Measurements from ENCODE around the gene UTP25. TPM values are rescaled to one million over a fixed set of nuclear protein-coding genes. Genes with fewer than 3 reads are reported as not detected.

UTP25 gene
- total and polyA plus RNA-seq, 2 experiments from 2014 or later, result 3.6 to 8.9 TPM

DNA sequence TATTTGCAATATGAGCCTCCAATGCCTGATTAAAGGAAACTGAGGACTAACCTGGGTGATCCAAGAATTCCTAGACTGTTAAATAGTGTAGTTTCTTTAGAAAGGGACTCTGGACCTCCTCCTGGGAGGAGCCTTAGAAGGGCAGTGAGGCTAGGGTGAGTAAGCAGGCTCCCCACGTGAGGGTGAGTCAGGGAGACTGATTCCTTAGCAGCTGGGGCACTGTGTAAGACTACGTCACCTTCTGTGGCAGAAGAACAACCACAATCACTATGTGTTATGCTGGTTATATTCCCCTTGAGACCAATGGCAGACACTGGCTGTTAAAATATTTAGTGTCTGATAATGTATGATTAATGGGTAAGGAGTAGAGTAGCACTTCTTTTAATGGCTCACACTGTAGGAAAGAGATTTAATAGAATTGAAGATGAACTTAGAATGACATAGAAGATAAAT lies 56.9 kb downstream of the UTP25 start (continued):
- TF ChIP-seq REST (IDR thresholded peaks at IDR 0.05; ENCODE audit: unreplicated experiment), result no peak
- no peak for TF ChIP-seq STAT1 (IDR thresholded peaks at IDR 0.05; ENCODE audit: unreplicated experiment)
- no peak for TF ChIP-seq EZH2phosphoT487 (IDR thresholded peaks at IDR 0.05; ENCODE audit: unreplicated experiment)

- DNase-seq (ENCODE audit: low spot score), result no peak
- Histone ChIP-seq H3K27me3 (ENCODE audit: insufficient read depth) (peaks cover 10% of the 10 kb centered on the region), H4K20me1 (replicated peaks; ENCODE audit: insufficient read depth) (no peaks in the 10 kb centered on the region), H3K4me3 (no peak overlapping the region), H3K4me1 (ENCODE audit: insufficient read depth) (peaks cover 10% of the 10 kb centered on the region; the same call in 1 of the 2 replicates), H3K79me2 (replicated peaks; ENCODE audit: insufficient read depth) (no peaks in the 10 kb centered on the region), H3K4me2 (no peak overlapping the region), H3K36me3 (ENCODE audit: insufficient read depth) (no peaks in the 10 kb centered on the region), H3F3A (replicated peaks; ENCODE audit: low read depth) (no peaks in the 10 kb centered on the region), H2AFZ (no peak overlapping the region), H3K27ac (ENCODE audit: low read depth) (no peak overlapping the region), H3K9me2 (ENCODE audit: insufficient read depth) (no peaks in the 10 kb centered on the region)
- H3K27ac Mint-ChIP-seq, result no peak overlapping the region
- no peak for ATAC-seq
- H3K27me3 Mint-ChIP-seq (ENCODE audit: insufficient read depth, low read depth, poor library complexity), result peaks cover 1% of the 10 kb centered on the region
- no peaks in the 10 kb centered on the region for H3K9me3 Mint-ChIP-seq
- no peak overlapping the region for H3K4me3 Mint-ChIP-seq
- no peaks in the 10 kb centered on the region; the same call in 2 of the 3 replicates for H3K36me3 Mint-ChIP-seq (ENCODE audit: low read depth)
- peaks cover 23% of the 10 kb centered on the region; the same call in 2 of the 3 replicates for H3K4me1 Mint-ChIP-seq
- TF ChIP-seq, protein P1, sequence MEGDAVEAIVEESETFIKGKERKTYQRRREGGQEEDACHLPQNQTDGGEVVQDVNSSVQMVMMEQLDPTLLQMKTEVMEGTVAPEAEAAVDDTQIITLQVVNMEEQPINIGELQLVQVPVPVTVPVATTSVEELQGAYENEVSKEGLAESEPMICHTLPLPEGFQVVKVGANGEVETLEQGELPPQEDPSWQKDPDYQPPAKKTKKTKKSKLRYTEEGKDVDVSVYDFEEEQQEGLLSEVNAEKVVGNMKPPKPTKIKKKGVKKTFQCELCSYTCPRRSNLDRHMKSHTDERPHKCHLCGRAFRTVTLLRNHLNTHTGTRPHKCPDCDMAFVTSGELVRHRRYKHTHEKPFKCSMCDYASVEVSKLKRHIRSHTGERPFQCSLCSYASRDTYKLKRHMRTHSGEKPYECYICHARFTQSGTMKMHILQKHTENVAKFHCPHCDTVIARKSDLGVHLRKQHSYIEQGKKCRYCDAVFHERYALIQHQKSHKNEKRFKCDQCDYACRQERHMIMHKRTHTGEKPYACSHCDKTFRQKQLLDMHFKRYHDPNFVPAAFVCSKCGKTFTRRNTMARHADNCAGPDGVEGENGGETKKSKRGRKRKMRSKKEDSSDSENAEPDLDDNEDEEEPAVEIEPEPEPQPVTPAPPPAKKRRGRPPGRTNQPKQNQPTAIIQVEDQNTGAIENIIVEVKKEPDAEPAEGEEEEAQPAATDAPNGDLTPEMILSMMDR (conservative IDR thresholded peaks at IDR 0.05; ENCODE audit: low read depth in 2 of 2), result no peak
- TF ChIP-seq STAT1 (IDR thresholded peaks at IDR 0.05; ENCODE audit: unreplicated experiment), result no peak
- TF ChIP-seq ETS1 (IDR thresholded peaks at IDR 0.05), result no peak
- no peak for TF ChIP-seq POLR2AphosphoS5 (IDR thresholded peaks at IDR 0.05; ENCODE audit: low read depth)
- TF ChIP-seq ZNF331 (CRISPR knock-in tag; IDR thresholded peaks at IDR 0.05; ENCODE audit: low read depth), result no peak
- TF ChIP-seq JUNB (IDR thresholded peaks at IDR 0.05; ENCODE audit: unreplicated experiment), result no peak
- TF ChIP-seq ZNF114 (CRISPR knock-in tag; IDR thresholded peaks at IDR 0.05), result no peak
- TF ChIP-seq EZH2phosphoT487 (IDR thresholded peaks at IDR 0.05; ENCODE audit: unreplicated experiment), result no peak
- TF ChIP-seq, protein P2, sequence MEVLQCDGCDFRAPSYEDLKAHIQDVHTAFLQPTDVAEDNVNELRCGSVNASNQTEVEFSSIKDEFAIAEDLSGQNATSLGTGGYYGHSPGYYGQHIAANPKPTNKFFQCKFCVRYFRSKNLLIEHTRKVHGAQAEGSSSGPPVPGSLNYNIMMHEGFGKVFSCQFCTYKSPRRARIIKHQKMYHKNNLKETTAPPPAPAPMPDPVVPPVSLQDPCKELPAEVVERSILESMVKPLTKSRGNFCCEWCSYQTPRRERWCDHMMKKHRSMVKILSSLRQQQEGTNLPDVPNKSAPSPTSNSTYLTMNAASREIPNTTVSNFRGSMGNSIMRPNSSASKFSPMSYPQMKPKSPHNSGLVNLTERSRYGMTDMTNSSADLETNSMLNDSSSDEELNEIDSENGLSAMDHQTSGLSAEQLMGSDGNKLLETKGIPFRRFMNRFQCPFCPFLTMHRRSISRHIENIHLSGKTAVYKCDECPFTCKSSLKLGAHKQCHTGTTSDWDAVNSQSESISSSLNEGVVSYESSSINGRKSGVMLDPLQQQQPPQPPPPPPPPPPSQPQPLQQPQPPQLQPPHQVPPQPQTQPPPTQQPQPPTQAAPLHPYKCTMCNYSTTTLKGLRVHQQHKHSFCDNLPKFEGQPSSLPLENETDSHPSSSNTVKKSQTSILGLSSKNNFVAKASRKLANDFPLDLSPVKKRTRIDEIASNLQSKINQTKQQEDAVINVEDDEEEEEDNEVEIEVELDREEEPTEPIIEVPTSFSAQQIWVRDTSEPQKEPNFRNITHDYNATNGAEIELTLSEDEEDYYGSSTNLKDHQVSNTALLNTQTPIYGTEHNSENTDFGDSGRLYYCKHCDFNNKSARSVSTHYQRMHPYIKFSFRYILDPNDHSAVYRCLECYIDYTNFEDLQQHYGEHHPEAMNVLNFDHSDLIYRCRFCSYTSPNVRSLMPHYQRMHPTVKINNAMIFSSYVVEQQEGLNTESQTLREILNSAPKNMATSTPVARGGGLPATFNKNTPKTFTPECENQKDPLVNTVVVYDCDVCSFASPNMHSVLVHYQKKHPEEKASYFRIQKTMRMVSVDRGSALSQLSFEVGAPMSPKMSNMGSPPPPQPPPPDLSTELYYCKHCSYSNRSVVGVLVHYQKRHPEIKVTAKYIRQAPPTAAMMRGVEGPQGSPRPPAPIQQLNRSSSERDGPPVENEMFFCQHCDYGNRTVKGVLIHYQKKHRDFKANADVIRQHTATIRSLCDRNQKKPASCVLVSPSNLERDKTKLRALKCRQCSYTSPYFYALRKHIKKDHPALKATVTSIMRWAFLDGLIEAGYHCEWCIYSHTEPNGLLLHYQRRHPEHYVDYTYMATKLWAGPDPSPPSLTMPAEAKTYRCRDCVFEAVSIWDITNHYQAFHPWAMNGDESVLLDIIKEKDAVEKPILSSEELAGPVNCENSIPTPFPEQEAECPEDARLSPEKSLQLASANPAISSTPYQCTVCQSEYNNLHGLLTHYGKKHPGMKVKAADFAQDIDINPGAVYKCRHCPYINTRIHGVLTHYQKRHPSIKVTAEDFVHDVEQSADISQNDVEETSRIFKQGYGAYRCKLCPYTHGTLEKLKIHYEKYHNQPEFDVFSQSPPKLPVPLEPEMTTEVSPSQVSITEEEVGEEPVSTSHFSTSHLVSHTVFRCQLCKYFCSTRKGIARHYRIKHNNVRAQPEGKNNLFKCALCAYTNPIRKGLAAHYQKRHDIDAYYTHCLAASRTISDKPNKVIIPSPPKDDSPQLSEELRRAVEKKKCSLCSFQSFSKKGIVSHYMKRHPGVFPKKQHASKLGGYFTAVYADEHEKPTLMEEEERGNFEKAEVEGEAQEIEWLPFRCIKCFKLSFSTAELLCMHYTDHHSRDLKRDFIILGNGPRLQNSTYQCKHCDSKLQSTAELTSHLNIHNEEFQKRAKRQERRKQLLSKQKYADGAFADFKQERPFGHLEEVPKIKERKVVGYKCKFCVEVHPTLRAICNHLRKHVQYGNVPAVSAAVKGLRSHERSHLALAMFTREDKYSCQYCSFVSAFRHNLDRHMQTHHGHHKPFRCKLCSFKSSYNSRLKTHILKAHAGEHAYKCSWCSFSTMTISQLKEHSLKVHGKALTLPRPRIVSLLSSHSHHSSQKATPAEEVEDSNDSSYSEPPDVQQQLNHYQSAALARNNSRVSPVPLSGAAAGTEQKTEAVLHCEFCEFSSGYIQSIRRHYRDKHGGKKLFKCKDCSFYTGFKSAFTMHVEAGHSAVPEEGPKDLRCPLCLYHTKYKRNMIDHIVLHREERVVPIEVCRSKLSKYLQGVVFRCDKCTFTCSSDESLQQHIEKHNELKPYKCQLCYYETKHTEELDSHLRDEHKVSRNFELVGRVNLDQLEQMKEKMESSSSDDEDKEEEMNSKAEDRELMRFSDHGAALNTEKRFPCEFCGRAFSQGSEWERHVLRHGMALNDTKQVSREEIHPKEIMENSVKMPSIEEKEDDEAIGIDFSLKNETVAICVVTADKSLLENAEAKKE (CRISPR knock-in tag; IDR thresholded peaks at IDR 0.05), result no peak
- no peak for TF ChIP-seq EZH2 (IDR thresholded peaks at IDR 0.05; ENCODE audit: low read depth, unreplicated experiment)
Measured at GRCh38 chr1:209885403-209886218, 57.8 kb downstream of the UTP25 start.
